GM10248 (cell line): Measurements from ENCODE around the gene RAD23A.

Source experiments
- CTCF ChIA-PET: fragments of 300-600 bp; sonication (Branson Sonifier 250); formaldehyde crosslinking; extraction: SDS; loops from one replicate; lab custom pipeline; 2021; ENCODE audit warnings: antibody characterized with exemption; lab: Yijun Ruan, JAX
- POLR2A ChIA-PET: fragments of 350-650 bp; sonication (Branson Sonifier 250); formaldehyde crosslinking; extraction: SDS; loops from one replicate; lab custom pipeline; 2020; ENCODE audit warnings: antibody characterized with exemption; lab: Yijun Ruan, JAX
- DNase-seq: peaks from one replicate; pipeline ENCODE4 v3.0.0; 2012; ENCODE audit errors: extremely low spot score
- TF ChIP-seq, protein P1 (sequence below): IDR thresholded peaks from 2 replicates; pipeline ENCODE4 v1.5.1; 2012; ENCODE audit warnings: mild to moderate bottlenecking, low read depth; ENCODE audit errors: extremely low read depth, missing control alignments, control extremely low read depth

RAD23A gene

DNA sequence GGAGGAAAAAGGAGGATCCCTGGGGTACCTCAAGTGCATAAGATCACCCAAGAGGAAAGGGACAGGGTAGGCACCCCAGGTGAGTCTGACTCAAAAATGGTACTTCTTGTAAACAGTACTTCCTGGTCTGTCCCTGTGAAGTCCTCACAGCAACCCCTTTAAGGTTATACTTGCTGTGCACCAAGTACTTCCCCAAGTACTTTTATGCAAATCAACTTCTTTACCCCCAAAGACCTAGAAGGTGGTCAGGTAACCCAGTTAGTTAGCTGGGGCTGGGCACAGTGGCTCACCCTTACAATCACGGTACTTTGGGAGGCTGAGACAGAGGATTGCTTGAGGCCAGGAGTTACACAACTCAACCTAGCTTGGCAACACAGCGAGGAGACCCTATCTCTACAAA lies 4.8 kb upstream of the RAD23A start:
- ChIA-PET CTCF (interaction anchor here (1.0 kb wide), 1 partner anchor 24 kb away, joined by 4 read pairs; no protein-coding TSS in a partner anchor), POLR2A (no interaction called here)
- DNase-seq = no peak
- TF ChIP-seq, protein P1, sequence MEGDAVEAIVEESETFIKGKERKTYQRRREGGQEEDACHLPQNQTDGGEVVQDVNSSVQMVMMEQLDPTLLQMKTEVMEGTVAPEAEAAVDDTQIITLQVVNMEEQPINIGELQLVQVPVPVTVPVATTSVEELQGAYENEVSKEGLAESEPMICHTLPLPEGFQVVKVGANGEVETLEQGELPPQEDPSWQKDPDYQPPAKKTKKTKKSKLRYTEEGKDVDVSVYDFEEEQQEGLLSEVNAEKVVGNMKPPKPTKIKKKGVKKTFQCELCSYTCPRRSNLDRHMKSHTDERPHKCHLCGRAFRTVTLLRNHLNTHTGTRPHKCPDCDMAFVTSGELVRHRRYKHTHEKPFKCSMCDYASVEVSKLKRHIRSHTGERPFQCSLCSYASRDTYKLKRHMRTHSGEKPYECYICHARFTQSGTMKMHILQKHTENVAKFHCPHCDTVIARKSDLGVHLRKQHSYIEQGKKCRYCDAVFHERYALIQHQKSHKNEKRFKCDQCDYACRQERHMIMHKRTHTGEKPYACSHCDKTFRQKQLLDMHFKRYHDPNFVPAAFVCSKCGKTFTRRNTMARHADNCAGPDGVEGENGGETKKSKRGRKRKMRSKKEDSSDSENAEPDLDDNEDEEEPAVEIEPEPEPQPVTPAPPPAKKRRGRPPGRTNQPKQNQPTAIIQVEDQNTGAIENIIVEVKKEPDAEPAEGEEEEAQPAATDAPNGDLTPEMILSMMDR = no peak

DNA sequence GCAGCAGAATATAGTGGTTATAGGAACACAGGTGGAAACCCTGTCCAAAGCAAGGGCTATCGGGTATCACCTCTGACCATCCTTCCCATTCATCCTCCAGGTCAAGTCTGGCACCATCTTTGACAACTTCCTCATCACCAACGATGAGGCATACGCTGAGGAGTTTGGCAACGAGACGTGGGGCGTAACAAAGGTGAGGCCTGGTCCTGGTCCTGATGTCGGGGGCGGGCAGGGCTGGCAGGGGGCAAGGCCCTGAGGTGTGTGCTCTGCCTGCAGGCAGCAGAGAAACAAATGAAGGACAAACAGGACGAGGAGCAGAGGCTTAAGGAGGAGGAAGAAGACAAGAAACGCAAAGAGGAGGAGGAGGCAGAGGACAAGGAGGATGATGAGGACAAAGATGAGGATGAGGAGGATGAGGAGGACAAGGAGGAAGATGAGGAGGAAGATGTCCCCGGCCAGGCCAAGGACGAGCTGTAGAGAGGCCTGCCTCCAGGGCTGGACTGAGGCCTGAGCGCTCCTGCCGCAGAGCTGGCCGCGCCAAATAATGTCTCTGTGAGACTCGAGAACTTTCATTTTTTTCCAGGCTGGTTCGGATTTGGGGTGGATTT lies 2.1 kb upstream of the RAD23A start:
- POLR2A ChIA-PET = interaction anchor here (0.6 to 0.7 kb wide), 2 partner anchors 10 to 165 kb away, joined by 5 read pairs; no protein-coding TSS in a partner anchor
- CTCF ChIA-PET = interaction anchor here (0.8 kb wide), 1 partner anchor 53 kb away, joined by 3 read pairs; the partner anchor contains the start of gene GCDH
- TF ChIP-seq, protein P1 = no peak
- DNase-seq = no peak

DNA sequence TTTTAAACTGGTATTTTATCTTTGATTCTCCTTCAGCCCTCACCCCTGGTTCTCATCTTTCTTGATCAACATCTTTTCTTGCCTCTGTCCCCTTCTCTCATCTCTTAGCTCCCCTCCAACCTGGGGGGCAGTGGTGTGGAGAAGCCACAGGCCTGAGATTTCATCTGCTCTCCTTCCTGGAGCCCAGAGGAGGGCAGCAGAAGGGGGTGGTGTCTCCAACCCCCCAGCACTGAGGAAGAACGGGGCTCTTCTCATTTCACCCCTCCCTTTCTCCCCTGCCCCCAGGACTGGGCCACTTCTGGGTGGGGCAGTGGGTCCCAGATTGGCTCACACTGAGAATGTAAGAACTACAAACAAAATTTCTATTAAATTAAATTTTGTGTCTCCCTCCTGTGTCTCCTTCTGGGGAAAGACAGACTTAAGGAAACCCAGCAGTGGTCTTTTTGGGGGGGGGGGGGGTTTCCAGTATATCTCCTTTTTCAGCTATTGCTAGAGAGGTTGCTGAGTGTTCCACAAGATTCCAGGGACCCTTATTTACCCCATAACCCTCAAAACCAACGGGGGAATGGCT lies 1.5 kb upstream of the RAD23A start:
- no peak for DNase-seq
- TF ChIP-seq, protein P1 = no peak
- ChIA-PET CTCF (interaction anchor here (0.8 kb wide), 1 partner anchor 53 kb away, joined by 3 read pairs; the partner anchor contains the start of gene GCDH), POLR2A (interaction anchor here (0.6 to 0.7 kb wide), 3 partner anchors 10 to 165 kb away, joined by 4 to 5 read pairs (median 5); no protein-coding TSS in a partner anchor)

DNA sequence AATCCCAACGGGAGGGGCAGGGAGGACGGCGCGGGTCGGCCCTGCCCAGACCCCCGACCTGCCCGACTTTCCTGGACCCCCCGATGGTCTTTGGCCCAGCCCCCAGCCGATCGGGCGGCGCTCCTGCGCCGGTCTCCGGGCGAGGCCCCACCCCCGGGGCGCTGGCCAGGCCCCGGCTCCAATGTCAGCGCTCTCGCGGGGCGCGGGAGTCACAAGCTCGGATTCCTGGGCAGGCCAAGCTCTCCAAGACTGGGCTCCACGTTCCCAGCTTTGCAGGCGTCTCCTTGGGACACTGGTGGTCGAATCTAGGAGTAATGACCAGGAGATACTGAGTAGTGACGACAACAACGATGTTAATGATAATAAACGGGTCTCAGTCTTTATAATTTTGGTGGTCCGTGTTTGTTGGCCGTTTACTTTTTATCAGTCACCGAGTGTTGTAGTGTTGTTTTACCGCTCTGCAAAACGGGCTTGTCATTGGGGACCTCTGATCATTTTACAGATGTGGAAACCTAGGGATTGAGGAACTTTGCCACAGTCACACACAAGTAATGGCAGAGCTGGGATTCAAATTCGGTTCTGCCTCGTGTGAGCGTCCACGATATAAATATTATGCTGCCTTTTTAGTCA lies 545 bp downstream of the RAD23A start:
- ChIA-PET POLR2A (interaction anchor here (0.6 to 0.9 kb wide), 2 partner anchors 10 to 25 kb away, joined by 4 to 7 read pairs; partner anchors contain the start of gene GADD45GIP1), CTCF (interaction anchor here (1.4 kb wide), 1 partner anchor 19 kb away, joined by 5 read pairs; no protein-coding TSS in a partner anchor)
- DNase-seq = peak; percentile 67
- TF ChIP-seq, protein P1 = no peak

DNA sequence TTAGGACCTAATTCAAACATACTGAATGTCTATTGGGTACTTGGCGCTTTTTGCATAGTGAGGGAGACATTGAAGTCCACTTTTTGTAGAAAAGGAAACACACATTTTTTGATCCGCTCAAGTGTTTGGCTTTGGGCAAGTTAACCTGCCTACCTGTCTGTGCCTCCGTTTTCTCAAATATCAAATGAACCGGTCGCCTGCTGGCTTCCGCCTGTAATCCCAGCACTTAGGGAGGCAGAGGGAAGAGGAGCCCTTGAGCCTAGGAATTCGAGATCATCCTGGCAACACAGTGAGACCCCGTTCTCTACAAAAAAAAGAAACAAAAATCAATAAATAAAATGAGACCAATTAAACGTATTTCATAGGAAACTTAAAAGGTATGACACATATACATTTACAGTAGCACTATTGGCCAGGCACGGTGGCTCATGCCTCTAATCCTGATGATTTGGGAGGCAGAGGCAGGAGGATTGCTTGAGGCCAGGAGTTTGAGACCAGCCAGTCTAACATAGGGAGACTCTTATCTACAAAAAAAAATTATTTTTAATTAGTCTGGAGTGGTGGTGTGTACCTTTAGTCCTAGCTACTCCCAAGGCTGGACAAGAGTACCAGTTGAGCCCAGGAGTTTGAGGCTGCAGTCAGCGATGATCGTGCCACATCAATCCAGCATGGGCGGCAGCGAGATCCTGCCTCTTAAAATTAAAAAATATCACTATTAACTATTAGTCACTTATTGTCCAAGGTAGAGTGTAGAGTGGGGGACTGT lies 1.3 kb downstream of the RAD23A start:
- POLR2A ChIA-PET = interaction anchor here (0.6 to 0.9 kb wide), 3 partner anchors 9 to 1626 kb away, joined by 4 to 7 read pairs (median 4); partner anchors contain the start of gene GADD45GIP1
- no peak for DNase-seq
- CTCF ChIA-PET = interaction anchor here (1.4 to 1.8 kb wide), 2 partner anchors 19 kb away, joined by 5 to 13 read pairs; no protein-coding TSS in a partner anchor
- TF ChIP-seq, protein P1 = no peak
